Tibial nerve (tissue), 4 donors: ENCODE results near the gene DDB1. TPM values are rescaled to one million over a fixed set of nuclear protein-coding genes. Genes with fewer than 3 reads are reported as not detected.

Experiments used
- DNase-seq, 2 donors: peaks; one replicate each; pipeline ENCODE4 v3.0.0-alpha.2; 2019; ENCODE audit warnings: low spot score in 2 of 2
- H3K27ac ChIP-seq, 4 donors: fragments of 200-600 bp; sonication (generic) in 3 of 4; one replicate each; pipeline ENCODE4 v1.5.1; 2017 to 2019; ENCODE audit warnings: mild to moderate bottlenecking in 1 of 4
- H3K27me3 ChIP-seq, 2 donors: fragments of 200-600 bp; sonication (generic) in 1 of 2; one replicate each; pipeline versions ENCODE4 v1.5.1 to v1.6.0; 2017 to 2019
- H3K36me3 ChIP-seq, 3 donors: fragments of 200-600 bp; sonication (generic); one replicate each; pipeline ENCODE4 v1.5.1; 2018 to 2019
- H3K4me1 ChIP-seq, 4 donors: fragments of 200-600 bp; sonication (generic) in 3 of 4; one replicate each; pipeline ENCODE4 v1.5.1; 2017 to 2019
- H3K4me3 ChIP-seq, 4 donors: fragments of 200-600 bp; sonication (generic) in 3 of 4; one replicate each; pipeline ENCODE4 v1.5.1; 2017 to 2019; ENCODE audit warnings: mild to moderate bottlenecking in 1 of 4, moderate library complexity in 1 of 4
- H3K9me3 ChIP-seq, 4 donors: fragments of 200-600 bp; sonication (generic) in 3 of 4; one replicate each; pipeline ENCODE4 v1.5.1; 2017 to 2019
- CTCF ChIP-seq, 5 experiments: fragments of 200-600 bp in 3 of 5; fragments of 450-650 bp in 2 of 5; sonication (generic) in 3 of 5; IDR thresholded peaks; one replicate each; pipeline ENCODE4 v1.5.1; 2016 to 2019; ENCODE audit warnings: antibody characterized with exemption in 5 of 5, mild to moderate bottlenecking in 3 of 5, moderate library complexity in 2 of 5
- EP300 ChIP-seq, 2 donors: sonication (generic); formaldehyde crosslinking; IDR thresholded peaks; one replicate each; pipeline ENCODE4 v1.6.1; 2017; ENCODE audit warnings: antibody characterized with exemption in 2 of 2, mild to moderate bottlenecking in 1 of 2
- POLR2A ChIP-seq, 2 donors: fragments of 450-650 bp; IDR thresholded peaks; one replicate each; pipeline ENCODE4 v1.6.1; 2017; ENCODE audit warnings: antibody characterized with exemption in 2 of 2, mild to moderate bottlenecking in 2 of 2, moderate library complexity in 2 of 2
- WGBS, 2 donors: methylation state at CpG; one replicate each; pipeline ENCODE4 v1.1.5; 2018; 5-methylcytosine and 5-hydroxymethylcytosine counted together
- total RNA-seq, 4 donors: library from RNA; depleted of rRNA; stranded (reverse); fragments of >200 nt; gene quantifications; one replicate each; pipeline ENCODE4 v1.1.0, GENCODE V29; 2016

The DDB1 gene
- total RNA-seq, 4 donors from 2014 or later: 100 to 138 (median 113) TPM

- DNase-seq: no peak
- no peak overlapping the region for H3K4me3 ChIP-seq
- no peak overlapping the region for H3K27ac ChIP-seq
- H3K27me3 ChIP-seq: no peaks in the 10 kb centered on the region
- H3K9me3 ChIP-seq: no peaks in the 10 kb centered on the region
- no peaks in the 10 kb centered on the region for H3K4me1 ChIP-seq
- WGBS, 2 donors: 83 to 90% methylated on average over 7 to 8 of the region's 8 CpGs
- peaks cover 8 to 100% (median 77%) of the 10 kb centered on the region in 3 donors for H3K36me3 ChIP-seq
- TF ChIP-seq EP300 (IDR thresholded peaks at IDR 0.05): no peak
- no peak for TF ChIP-seq CTCF (IDR thresholded peaks at IDR 0.05)
- no peak for TF ChIP-seq POLR2A (IDR thresholded peaks at IDR 0.05)
These were observed 22.2 kb downstream of the DDB1 start for GRCh38 chr11:61310749-61311148.

- Histone ChIP-seq H3K9me3 (no peaks in the 10 kb centered on the region), H3K4me3 (no peak overlapping the region), H3K4me1 (no peaks in the 10 kb centered on the region), H3K36me3 (peaks cover 8 to 100% (median 67%) of the 10 kb centered on the region in 3 donors), H3K27me3 (no peaks in the 10 kb centered on the region), H3K27ac (no peak overlapping the region)
- DNase-seq: no peak
- TF ChIP-seq POLR2A (IDR thresholded peaks at IDR 0.05) (no peak), EP300 (IDR thresholded peaks at IDR 0.05) (no peak), CTCF (IDR thresholded peaks at IDR 0.05) (no peak)
- 92 to 93% methylated on average over 7 of the region's 7 CpGs for WGBS, 2 donors
These were observed 23.2 kb downstream of the DDB1 start for GRCh38 chr11:61309739-61310138.

GRCh38 chr11:61309141-61309540 lies 23.8 kb downstream of the DDB1 start:
- Histone ChIP-seq H3K27ac (no peak overlapping the region), H3K4me1 (no peaks in the 10 kb centered on the region), H3K9me3 (no peaks in the 10 kb centered on the region), H3K36me3 (peaks cover 8 to 100% (median 67%) of the 10 kb centered on the region in 3 donors), H3K4me3 (no peak overlapping the region), H3K27me3 (no peaks in the 10 kb centered on the region)
- TF ChIP-seq CTCF (IDR thresholded peaks at IDR 0.05) (no peak), POLR2A (IDR thresholded peaks at IDR 0.05) (no peak), EP300 (IDR thresholded peaks at IDR 0.05) (no peak)
- 94 to 97% methylated on average over 4 of the region's 4 CpGs for WGBS, 2 donors
- no peak for DNase-seq

GRCh38 chr11:61307354-61307753 lies 25.6 kb downstream of the DDB1 start:
- Histone ChIP-seq H3K9me3 (no peaks in the 10 kb centered on the region), H3K27me3 (no peaks in the 10 kb centered on the region), H3K27ac (no peak overlapping the region), H3K4me1 (no peaks in the 10 kb centered on the region), H3K4me3 (no peak overlapping the region), H3K36me3 (peaks cover 12 to 100% (median 61%) of the 10 kb centered on the region in 3 donors)
- TF ChIP-seq CTCF (IDR thresholded peaks at IDR 0.05): no peak
- TF ChIP-seq POLR2A (IDR thresholded peaks at IDR 0.05): no peak
- TF ChIP-seq EP300 (IDR thresholded peaks at IDR 0.05): no peak
- no peak for DNase-seq
- 29 to 37% methylated on average over 1 of the region's 1 CpG for WGBS, 2 donors

- no peaks in the 10 kb centered on the region for H3K27me3 ChIP-seq
- TF ChIP-seq CTCF (IDR thresholded peaks at IDR 0.05): no peak
- TF ChIP-seq POLR2A (IDR thresholded peaks at IDR 0.05): no peak
- TF ChIP-seq EP300 (IDR thresholded peaks at IDR 0.05): no peak
- 90 to 91% methylated on average over 1 of the region's 1 CpG for WGBS, 2 donors
- no peak for DNase-seq
- H3K4me3 ChIP-seq: no peak overlapping the region
- no peaks in the 10 kb centered on the region for H3K9me3 ChIP-seq
- no peaks in the 10 kb centered on the region for H3K4me1 ChIP-seq
- peaks cover 17 to 100% (median 53%) of the 10 kb centered on the region in 3 donors for H3K36me3 ChIP-seq
- H3K27ac ChIP-seq: no peak overlapping the region
These were observed 26.7 kb downstream of the DDB1 start for GRCh38 chr11:61306221-61306620.
